ENCODE results near the gene WFDC2. TPM values are rescaled to one million over a fixed set of nuclear protein-coding genes. Genes with fewer than 3 reads are reported as not detected.

Gene WFDC2
- total and polyA plus RNA-seq, 10 of the 15 experiments (the other 5 are each of a cell fraction or from before 2014, with no cell fraction given), result 0.13 TPM; not detected in 9

GRCh38 chr20:45432294-45432693 lies 37.3 kb upstream of the WFDC2 start:
- Histone ChIP-seq H3K27me3 (replicated peaks in 1 of 2; ENCODE audit: control insufficient read depth in 2 of 2, insufficient read depth in 2 of 2, low read length in 1 of 2) (no peaks in the 10 kb centered on the region), H3K36me3 (ENCODE audit: control insufficient read depth in 2 of 2, insufficient read depth in 2 of 2, low read length in 1 of 2) (no peaks in the 10 kb centered on the region), H2AFZ (ENCODE audit: control insufficient read depth, low read depth, low read length) (peak overlapping the region; percentile 53; the same call in 1 of the 2 replicates), H3K79me2 (ENCODE audit: control insufficient read depth, insufficient read depth, low read length) (no peaks in the 10 kb centered on the region), H4K20me1 (ENCODE audit: control insufficient read depth, insufficient read depth) (no peaks in the 10 kb centered on the region), H3K27ac (ENCODE audit: control insufficient read depth, insufficient read depth) (peak overlapping the region; percentile 38), H3K9me3 (replicated peaks; ENCODE audit: control insufficient read depth, insufficient read depth, low read length) (no peaks in the 10 kb centered on the region; the same call in 2 of the 3 replicates), H3K4me3 (no peak overlapping the region), H3K4me1 (ENCODE audit: control insufficient read depth, insufficient read depth, low read length) (peaks cover 18% of the 10 kb centered on the region), H3K4me2 (ENCODE audit: control insufficient read depth, insufficient read depth) (peak overlapping the region; percentile 64), H3K9ac (ENCODE audit: control insufficient read depth, insufficient read depth, low read length) (no peak overlapping the region)
- no TSS peak for BruUV-seq (replicated peaks)
- SMC1A ChIA-PET (ENCODE audit: uncharacterized antibody, unreplicated experiment), result interaction anchor here (1.0 to 10.5 kb wide), 3 partner anchors 13 to 64 kb away, joined by 3 to 440 read pairs (median 4); partner anchors contain the start of genes SYS1 and TP53TG5
- in situ Hi-C loops (cut with MboI), result no loop called here
- intact Hi-C loops (cut with micrococcal nuclease; ENCODE audit: unreplicated experiment), result loop anchor here (2.0 kb wide), 1 partner anchor 15 kb away; the partner anchor contains the start of gene PIGT
- RAD21 ChIA-PET (ENCODE audit: unreplicated experiment), result interaction anchor here (0.7 to 2.0 kb wide), 6 partner anchors 13 to 113 kb away, joined by 3 to 8 read pairs (median 3); partner anchors contain the start of gene SYS1
- ATAC-seq, result peak; percentile 83
- FAIRE-seq, result peak; percentile 91
- peak; percentile 76 for DNase-seq (ENCODE audit: low read depth, low spot score)
- CTCF ChIA-PET, result interaction anchor here (0.7 to 13.9 kb wide), 4 partner anchors 14 to 111 kb away, joined by 3 to 685 read pairs (median 37); partner anchors contain the start of genes PIGT and SYS1
- POLR2A ChIA-PET, result interaction anchor here (1.0 kb wide), 1 partner anchor 63 kb away, joined by 5 read pairs; no protein-coding TSS in a partner anchor
- WGBS (ENCODE audit: insufficient coverage, insufficient replicate concordance, low lambda C conversion rate, missing lambda C conversion rate), result 9% methylated on average over 5 of the region's 5 CpGs
- TF ChIP-seq E2F4 (IDR thresholded peaks at IDR 0.05; ENCODE audit: low read depth, low read length) (peak; percentile 85), RCOR1 (conservative IDR thresholded peaks at IDR 0.05; ENCODE audit: low read depth, low read length) (no peak), RBBP5 (conservative IDR thresholded peaks at IDR 0.05) (no peak), ZNF687 (IDR thresholded peaks at IDR 0.05) (peak; percentile 91), ZBTB40 (IDR thresholded peaks at IDR 0.05; ENCODE audit: borderline replicate concordance) (no peak; the same call in 1 of the 2 replicates), E4F1 (IDR thresholded peaks at IDR 0.05; ENCODE audit: borderline replicate concordance, partially characterized antibody) (no peak), PAX8 (IDR thresholded peaks at IDR 0.05) (no peak), ETV6 (conservative IDR thresholded peaks at IDR 0.05 in 1 of 2, IDR thresholded peaks at IDR 0.05 in 1 of 2; ENCODE audit: borderline replicate concordance in 1 of 2, low read depth in 1 of 2) (peak in 1 of 2 experiments; percentile 86; a peak in 2 of 4 replicates), TCF12 (IDR thresholded peaks at IDR 0.05; ENCODE audit: low read depth, low read length) (peak; percentile 61; the same call in 1 of the 2 replicates), POLR2AphosphoS2 (IDR thresholded peaks at IDR 0.05; ENCODE audit: low read depth, low read length) (no peak), SMARCA5 (IDR thresholded peaks at IDR 0.05) (no peak)
